CD4-positive, alpha-beta T cell treated with Interleukin-10 for 1 hour (primary cell): ENCODE measurements around the gene MBLAC2.
A peak's percentile ranks its signal among the peaks of the same experiment; 100 is the strongest.

Experiments
- DNase-seq: peaks from one replicate; pipeline ENCODE4 v3.0.0-alpha.2; 2020

The MBLAC2 gene

DNA sequence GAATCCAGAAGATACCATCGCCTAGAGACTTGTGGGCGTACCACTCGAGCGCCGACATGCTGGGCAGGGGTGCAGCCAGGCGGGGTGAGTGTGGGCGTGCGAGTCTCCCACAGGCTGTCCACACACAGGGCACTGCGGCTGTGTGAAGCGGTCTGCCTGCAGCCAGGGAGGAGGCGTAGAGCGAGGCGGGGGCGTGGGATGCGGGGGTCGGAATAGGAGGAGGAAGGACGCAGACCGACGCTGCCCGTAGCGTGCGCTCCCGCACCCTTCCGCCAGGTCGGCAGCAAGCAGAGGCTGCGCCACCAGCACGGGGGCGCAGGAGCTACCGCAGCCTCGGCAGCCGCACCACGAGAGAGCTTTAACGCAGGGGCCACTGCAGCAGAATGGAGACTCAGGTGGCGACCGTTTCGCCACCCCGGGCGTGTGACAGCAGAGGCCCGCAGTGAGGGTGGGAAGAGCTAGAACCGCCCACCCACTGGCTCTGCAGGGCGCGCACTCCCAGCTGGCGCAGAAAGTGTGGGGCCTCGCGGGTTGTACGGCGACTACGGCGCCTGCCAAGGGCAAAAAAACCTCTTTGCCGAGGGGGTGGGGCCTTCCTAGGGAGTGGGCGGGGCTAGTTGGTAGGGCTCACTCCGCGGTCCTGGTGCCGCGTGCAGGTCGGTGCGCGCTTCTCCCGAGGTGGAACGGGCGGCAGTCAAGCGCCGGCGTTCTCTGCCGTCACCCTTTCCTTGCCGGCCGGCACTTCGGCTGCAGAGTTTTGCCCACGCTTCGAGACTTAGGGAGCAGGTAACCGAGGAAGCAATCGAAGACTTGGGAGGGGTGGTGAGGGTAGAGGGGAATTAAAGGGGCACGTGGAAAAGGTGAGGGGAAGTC is at the start of gene MBLAC2, which contains the start of gene POLR3G:
MBLAC2 (minus strand) TSS at position 537 of the 873 bp plus-strand sequence; CDS start at position 58, 479 bp downstream.
POLR3G (plus strand) TSS at position 630 of the 873 bp plus-strand sequence. CDS start 10,704 bp downstream, outside the sequence.
- DNase-seq, result peak; percentile 94

DNA sequence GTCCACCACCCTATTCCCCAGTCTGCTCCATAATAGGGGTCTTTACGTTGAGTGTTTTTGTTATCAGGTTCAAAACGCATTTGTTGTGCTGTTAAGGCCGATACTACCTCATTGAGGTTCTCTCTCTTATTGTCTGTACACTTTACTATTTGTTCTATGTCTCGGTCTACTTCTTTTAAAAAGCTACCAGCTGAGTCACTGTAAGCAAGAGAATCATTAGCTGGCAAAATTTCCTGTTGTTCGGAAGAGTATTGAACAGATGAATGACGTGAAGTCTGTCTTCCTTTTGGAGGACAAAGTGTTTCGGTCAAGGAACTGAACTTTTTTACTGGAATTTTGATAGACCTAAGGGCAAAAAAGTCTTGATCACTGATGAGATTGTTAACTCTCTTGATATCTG is 44.5 kb upstream of the MBLAC2 start:
- DNase-seq, result no peak

DNA sequence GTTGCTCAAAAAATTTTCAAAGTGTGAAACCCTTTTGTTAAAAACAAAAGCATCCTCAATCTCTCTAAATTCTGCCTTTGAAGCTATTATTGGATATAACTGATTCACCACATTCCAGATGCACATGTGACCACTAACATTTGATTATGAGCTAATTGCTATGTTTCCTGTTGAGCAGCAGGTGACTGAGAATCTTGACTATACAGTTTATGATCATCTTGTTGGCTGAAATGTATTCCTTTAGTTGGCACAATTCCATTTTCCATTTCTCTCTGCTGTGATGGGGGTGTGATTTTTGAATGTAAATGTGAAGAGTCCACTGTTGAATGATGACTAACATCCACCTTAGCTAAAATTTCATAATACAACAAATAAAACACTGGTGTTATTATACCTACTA is 44.1 kb upstream of the MBLAC2 start:
- no peak for DNase-seq

DNA sequence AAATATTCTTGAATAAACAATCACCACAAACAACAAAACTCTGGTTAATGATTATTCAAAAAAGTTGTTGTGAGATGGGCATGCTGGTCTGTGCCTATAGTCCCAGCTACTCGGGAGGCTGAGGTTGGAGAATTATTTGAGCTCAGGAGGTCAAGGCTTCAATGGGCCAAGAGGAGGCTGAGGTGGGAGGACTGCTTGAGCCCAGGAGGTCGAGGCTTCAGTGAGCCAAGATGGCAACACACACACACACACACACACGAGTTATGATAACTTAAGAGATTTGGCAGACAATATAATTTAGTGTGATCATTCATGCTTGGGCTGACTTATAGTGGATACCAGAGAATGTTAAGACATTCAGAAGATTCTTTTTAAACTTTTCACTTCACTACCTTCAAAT is 39.9 kb upstream of the MBLAC2 start:
- DNase-seq, result no peak

DNA sequence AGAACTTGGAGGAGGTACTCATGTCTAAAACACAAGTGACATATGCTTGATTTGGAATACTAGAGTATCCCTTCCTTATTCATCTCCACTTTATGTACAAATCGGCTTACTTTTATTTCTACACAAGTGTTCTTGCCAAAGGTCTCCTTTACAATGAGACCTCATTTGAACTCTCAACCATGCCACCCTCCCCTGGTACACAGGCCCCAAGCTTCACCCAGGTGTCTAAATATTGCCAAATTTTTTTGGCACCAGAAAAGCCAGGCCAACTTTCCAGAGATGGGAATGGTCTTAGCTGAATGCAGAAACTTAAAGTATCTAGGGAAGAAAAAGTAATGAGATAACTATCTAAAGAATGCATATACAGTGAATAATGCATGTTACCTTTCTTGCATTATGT is 35.9 kb upstream of the MBLAC2 start:
- DNase-seq, result no peak

DNA sequence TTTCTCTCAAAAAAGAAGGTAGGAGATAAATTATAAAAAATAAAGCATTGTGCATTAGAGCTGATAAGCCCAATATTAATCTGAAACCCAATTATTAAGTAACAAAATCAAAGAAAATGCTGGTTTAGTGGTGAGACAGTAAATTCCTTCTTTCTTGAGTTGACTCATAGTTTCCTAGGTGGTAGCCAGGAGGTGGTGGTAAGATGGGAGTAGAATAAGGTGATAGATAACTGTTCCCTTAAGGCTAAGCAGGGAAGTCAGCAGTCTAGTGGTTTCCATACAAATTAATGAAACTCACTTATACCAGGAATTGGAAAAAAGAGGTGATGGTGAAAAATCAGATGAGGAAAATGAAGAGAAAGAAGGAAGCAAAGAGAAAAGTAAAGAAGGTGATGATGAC is 31.6 kb upstream of the MBLAC2 start:
- DNase-seq, result no peak

DNA sequence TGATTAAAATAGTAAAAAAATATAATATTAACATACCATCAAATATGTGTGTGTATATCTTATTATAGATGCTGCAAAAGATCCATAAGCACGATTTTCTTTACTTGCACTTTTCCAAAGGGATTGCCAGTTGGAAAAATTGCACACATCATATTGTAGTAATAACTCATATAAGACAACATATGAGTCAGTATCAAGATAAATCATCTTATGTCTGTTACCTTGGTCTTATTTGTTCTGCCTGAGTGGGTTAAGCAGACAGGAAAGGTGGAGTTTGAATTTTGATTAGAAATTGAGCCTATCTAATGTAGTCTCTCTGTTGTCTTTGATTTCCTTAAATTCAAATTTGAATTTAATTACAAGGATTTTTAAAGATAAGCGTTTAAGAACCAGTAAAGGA is 30.2 kb upstream of the MBLAC2 start:
- no peak for DNase-seq

DNA sequence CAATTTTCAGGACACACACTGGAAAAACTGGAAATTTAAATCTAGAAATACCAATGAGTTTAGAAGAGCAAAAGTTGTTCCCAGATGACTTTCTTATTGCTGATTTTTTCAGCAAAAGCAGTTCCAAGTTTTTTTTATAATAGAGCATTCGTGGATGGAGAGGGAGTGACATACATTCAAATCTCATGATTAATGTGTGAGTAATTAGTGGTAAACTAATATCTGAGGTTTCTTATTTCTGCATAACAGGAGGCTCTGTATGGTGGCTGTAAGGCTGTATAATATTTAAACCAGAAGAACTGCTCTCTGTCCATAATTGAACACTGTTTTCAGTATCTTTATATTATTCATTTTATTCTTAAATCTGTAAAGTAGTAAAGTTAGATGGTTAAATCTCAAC is 29.0 kb upstream of the MBLAC2 start:
- no peak for DNase-seq

DNA sequence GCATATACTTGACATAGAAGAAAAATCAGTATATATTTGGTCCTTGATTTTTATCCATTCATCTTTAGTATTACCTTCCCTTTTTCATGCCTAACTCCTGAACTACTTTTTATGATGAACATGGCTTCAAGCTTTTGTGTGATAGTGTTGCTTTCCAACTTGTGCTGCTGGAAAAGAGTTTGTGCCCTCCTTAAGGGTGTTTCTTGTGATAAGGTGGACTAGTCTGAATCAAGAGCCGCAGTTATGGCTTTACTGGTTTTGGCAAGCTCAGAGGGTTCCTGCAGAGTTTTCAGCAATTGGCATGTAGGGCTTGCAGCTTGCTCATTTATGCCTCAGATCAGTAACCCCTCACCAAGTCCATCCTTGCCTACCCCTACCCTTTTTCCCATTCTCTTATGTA is 20.6 kb upstream of the MBLAC2 start:
- DNase-seq, result no peak

DNA sequence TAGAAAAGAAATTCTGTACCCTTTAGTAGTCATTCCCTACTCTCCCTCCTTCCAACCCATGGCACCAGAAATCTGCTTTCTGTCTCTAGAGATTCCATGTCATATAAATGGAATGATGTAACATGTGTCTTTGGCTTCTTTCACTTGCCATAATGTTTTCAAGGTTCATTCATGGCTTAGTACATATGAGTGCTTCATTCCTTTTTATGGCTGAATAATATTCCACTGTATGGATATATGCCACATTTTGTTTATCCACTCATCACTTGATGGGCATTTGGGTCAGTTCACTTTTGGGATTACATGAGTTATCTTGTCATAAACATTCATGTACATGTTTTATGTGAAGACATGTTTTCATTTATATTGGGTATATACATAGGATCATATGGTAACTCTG is 19.5 kb upstream of the MBLAC2 start:
- DNase-seq, result no peak

DNA sequence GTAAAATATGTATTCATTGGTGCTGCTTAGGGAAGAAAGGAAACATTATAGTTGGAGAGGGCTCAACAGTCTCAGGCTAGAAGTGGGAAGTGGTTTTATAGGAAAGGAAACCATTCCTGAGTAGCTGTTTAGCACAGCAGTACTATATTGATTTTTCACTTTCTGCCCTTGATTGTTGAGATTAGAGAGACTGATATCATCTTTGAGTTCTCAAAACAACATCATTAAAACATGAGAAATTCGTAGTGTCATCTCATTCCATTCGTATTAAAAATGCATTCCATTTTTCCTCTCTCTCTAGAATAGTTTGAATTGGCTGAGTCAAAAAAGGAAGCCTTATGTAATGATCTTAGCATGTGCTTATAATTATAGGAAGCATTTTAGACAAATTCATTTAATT is 14.2 kb upstream of the MBLAC2 start:
- DNase-seq, result no peak

DNA sequence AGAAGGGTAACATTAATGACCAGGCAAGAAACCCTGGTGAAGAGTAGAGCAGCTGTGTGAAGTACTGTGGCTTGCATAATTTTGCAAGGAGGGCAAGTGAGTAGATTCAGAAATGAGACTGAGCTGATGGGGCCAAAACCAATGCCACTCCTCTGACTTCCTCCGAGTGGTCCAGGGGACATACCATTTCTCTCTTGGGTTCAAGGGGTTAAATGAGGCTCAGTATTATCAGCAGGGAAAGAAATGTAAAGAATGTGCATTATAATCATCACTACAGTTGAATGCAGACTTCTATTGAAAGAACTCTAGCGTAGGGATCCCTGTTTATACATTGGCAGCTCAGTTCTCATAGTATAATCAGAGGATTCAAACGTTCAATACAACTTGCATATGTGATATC is 10.0 kb upstream of the MBLAC2 start:
- no peak for DNase-seq

DNA sequence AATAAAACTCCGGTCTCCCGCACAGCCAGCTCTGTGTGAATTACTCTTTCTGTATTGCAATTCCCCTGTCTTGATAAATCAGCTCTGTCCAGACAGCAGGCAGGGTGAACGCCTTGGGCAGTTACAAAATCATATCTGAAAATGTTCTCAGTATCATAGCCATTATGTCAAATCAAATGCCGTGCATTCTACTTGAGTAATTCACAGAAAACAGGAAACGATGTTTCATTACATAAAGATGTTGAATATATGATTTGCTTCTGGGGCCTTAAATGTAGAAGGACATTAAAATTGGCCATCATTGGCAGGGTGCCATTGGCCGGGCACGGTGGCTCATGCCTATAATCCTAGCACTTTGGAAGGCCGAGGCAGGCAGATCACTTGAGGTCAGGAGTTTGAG is 8.6 kb upstream of the MBLAC2 start:
- DNase-seq, result no peak

DNA sequence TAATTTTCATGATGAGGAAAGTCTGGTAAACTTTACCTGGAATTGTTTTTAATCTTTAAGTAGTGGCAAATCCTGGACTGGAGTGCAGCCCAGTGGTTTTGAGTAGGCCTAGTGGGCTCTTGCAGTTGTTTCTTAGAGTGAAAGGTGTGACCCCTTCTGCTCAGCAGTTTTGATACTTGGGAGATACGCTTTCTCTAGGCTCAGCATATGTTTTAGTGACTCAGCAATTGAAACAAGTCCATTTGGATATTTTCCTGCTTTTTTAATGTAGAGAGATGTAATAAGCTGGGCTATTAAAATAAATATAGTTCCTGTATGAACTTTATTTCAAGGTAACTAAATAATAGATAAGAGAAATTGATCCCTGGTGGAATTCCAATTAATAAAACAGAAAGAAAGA is 6.1 kb upstream of the MBLAC2 start:
- no peak for DNase-seq

DNA sequence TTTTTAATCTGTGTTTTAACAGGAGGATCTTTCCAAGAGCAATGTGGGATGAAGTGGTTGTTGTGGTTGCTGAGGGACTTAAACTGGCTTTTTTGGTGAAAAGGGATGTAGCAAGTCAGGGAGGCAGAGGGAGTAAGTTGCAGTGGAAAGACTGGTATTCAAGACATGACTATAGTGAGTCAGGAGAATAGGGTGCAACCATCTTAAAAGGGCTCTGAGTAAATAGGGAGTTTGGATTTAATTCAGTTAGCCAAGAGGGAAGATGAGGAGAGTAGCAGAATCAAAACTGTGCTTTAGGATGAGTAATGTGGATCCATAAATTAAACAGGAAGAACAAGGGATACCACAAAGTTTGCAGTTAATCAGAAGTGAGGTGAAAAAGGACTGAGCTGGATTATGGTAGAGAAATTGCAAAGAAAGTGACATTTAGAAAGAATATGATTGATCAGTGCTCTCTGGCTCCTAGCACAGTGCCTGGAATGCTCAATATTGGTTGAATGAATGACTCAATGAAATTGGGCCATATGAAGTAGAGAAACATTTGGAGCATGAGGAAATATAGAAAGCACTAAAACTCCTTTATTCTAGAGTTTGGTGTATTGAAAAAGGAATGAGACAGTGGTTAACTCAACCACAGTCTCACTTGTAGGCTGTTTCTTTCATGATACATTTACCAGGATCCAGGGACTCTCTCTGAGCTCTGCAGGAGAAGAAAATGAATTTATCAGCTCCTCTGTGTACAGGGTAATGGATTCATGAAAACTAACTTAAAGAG is 5.2 kb upstream of the MBLAC2 start:
- no peak for DNase-seq

DNA sequence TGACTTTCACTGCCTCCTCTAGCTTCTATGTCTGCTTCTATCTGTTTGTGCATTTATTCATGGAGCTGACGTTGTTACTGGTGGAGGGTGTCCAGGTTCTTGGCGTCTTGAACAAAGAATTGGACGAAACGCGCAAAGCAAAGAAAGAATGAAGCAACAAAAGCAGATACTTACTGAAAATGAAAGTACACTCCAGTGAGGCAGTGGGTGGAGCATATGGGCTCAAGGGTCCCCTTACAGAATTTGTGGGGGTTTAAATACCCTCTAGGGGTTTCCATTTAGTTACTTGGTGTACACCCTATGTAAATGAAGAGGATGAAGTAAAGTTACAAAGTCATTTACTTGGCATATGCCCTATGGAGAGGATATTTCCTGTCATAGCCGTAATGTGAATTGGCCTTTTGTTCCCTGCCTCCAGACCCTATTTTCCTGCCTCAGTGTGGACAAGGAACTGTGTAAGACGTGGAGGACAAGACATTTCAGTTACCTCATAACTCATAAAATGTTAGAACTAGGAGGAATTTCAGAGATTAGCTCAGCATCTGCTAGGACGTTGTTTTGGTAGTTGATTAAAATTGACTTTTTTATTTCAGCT is 3.1 kb upstream of the MBLAC2 start:
- DNase-seq, result no peak

DNA sequence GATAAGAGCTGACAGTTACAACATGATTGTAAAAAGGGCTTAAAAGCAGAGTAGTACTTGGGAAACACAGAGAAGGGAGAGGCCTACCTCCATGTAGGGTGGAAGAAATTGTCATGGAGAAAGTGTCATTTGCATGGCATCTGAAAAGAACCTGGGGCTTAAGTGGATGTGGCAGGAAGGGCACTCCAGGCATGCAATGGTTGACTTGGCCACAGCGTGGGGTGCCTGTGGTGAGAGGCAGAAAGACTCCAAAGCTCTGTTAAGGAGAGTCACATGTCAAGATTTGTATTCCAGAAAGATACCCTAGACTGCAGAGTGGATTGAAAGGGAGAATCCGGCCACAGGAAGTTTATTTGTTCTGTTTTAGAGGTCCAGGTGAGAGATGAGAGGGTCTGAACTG is 2.5 kb upstream of the MBLAC2 start:
- no peak for DNase-seq

DNA sequence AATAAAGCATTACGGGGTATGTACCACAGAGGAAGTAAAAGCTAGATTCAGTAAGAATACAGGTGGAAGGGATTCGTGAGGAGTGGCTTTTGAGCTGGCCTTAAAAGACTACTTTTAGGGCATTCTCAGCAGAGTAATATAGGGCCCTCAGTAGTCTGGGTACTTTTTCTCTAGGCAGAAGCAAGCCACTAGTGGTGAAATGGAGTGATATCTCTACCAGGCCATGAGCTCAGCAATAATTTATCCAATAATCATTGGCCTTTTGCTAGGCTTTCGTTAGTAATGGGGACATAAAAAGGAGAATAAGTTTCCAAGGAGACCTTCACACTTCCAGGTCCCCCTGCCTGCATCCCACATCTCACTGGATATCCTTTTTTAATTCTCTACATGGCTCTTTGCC is 1.8 kb upstream of the MBLAC2 start:
- no peak for DNase-seq

DNA sequence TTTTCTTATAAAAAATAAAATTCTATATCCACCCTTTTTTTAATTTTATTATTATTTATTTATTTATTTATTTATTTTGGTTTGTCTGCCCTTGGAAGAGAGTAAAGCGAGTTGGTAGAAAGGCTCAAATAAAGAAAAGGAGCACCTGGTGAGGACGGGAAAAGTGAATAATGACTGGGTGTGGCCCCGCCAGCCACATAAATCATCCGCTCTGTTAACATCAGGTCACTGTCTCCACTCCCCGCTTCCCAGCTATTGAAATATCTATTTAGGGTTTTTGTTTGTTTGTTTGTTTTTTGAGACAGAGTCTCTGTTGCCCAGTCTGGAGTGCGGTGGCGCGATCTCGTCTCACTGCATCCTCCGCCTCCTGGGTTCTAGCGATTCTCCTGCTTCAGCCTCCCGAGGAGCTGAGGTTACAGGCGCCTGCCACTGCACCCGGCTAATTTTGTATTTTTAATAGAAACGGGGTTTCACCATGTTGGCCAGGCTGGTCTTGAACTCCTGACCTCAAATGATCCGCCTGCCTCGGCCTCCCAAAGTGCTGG is 937 bp upstream of the MBLAC2 start:
- no peak for DNase-seq

DNA sequence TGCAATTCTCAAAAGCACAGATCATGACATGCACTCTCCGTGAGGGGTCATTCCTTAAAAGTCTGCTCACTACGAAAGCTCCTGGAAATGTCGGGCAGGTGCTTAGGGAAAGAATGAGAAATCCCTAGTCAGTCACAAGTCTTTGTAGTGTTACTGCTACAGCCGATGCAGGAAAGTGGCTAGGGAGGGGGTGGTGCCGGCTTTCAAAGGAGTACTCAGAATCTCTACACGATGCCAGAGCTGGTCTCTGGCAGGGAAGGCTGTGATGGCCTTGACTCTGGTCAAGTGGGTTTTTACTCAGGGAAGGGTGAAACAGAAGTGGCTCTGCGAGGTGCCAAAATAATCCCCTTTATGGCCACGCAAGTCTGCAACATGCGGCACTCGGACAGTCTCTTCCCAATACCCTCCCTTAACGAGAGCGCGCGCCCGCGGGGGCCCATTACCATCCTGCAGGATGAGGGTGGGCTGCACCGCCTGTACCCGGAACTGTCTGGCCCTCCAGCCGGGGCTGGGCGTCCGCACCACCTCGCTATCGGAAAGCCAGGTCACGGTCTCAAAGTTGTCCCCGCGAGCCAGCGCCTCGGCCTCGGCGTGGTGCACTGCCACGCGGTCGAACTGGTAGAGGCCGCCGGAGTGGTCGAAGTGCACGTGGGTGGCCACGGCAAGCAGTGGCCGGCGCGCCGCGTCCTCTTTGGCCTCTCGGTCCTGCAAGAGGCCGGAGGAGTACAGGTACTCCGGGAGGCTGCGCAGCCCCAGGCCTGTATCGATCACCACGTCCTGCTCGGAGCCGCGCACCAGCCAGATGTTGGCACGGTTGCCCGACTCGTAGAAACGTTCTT is 956 bp downstream of the MBLAC2 start:
- DNase-seq, result peak; percentile 2

DNA sequence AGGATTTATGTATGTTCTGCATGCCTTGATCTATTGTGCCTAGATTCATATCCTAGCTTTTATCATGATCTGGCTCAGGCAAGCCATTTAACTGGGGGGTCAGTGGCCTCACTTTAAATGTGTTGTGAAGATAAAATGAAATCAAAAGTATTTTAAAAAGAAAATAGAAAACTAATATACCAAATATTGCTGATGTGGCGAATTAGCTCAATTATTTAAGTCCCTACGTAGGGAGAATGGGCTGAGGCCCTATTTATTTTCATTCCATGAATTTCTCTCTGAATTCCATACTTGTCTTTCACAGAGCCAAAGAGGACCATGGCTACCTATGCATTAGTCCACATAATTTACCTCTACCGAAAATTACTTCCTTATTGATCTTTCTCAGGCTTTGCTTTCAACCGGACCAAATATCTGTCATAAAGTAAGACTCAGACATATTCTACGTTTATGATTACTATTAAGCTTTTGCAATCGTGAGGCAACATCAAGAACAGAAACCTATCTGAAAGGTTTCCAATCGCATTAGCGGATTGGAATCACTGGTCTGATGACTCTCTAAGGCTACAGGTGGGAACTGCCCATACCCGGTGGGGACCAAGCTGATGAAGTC is 1.7 kb downstream of the MBLAC2 start:
- no peak for DNase-seq

DNA sequence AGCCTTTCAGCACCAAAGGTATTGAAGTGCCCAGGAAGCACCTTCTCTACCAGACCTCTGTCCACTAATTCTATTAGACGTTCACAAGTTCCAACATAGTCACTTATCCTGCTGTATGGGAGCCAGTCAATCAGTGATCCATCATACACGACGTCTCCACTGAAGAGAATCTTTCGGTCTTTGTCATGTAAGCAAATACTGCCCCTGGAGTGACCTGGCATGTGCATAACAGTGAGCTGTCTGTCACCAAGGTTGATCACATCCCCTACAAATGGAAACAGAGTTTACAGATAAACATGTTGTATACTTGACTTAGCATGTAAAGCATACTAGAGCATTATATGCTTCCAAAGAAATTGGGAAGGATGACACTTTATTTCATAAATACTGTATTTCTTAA is 13.3 kb downstream of the MBLAC2 start:
- DNase-seq, result no peak
